ENCODE results near the gene SH3BGRL2.

GRCh38 chr6:79705456-79705995 lies 74.4 kb downstream of the SH3BGRL2 start:
- TF ChIP-seq ZNF423 (CRISPR knock-in tag; IDR thresholded peaks at IDR 0.05), result no peak
- no peak for TF ChIP-seq CTCF (IDR thresholded peaks at IDR 0.05)
